ENCODE results near the gene SLC25A5. TPM values are rescaled to one million over a fixed set of nuclear protein-coding genes. Genes with fewer than 3 reads are reported as not detected.

The SLC25A5 gene
- total RNA-seq, 1 donor from 2014 or later, result 153 TPM

DNA sequence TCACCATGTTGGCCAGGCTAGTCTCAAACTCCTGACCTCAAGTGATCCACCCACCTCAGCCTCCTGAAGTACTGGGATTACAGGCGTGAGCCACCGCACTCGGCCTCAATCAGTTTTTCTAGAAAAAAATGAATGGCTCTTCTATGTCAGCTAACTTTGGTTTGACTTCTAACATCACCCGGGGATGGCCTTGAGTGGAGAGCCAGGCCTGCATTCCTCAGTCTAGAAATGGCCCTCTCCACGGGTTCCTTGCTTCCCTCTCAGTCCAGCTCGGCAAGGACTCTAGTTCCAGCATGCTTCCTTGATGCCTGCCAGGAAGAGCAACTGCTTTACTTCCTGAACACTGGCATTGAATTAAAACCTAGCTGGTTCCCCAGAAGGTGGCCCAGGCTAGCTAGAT lies 39.0 kb downstream of the SLC25A5 start:
- peaks cover 27% of the 10 kb centered on the region for H3K4me1 Mint-ChIP-seq (ENCODE audit: low read depth)
- H3K9me3 Mint-ChIP-seq (ENCODE audit: low read depth), result no peaks in the 10 kb centered on the region
- no peak overlapping the region for H3K4me3 Mint-ChIP-seq (ENCODE audit: unreplicated experiment)
- no peak for TF ChIP-seq CTCF (IDR thresholded peaks at IDR 0.05)
- DNase-seq (ENCODE audit: low spot score), result no peak
- peak overlapping the region; percentile 49 for H3K27ac Mint-ChIP-seq (ENCODE audit: unreplicated experiment)
- H3K27me3 Mint-ChIP-seq (ENCODE audit: low read depth), result no peaks in the 10 kb centered on the region
- no peaks in the 10 kb centered on the region for H3K36me3 Mint-ChIP-seq (ENCODE audit: low read depth)

- peak; percentile 81 for TF ChIP-seq CTCF (IDR thresholded peaks at IDR 0.05)
- Mint-ChIP-seq H3K36me3 (ENCODE audit: low read depth) (no peaks in the 10 kb centered on the region), H3K9me3 (ENCODE audit: low read depth) (no peaks in the 10 kb centered on the region), H3K4me3 (ENCODE audit: unreplicated experiment) (no peak overlapping the region), H3K27ac (ENCODE audit: unreplicated experiment) (no peak overlapping the region), H3K4me1 (ENCODE audit: low read depth) (peaks cover 15% of the 10 kb centered on the region), H3K27me3 (ENCODE audit: low read depth) (no peaks in the 10 kb centered on the region)
- DNase-seq (ENCODE audit: low spot score), result no peak
Measured at GRCh38 chrX:119512146-119512800, 44.0 kb downstream of the SLC25A5 start.

GRCh38 chrX:119516157-119516702 lies 48.0 kb downstream of the SLC25A5 start:
- Mint-ChIP-seq H3K27me3 (ENCODE audit: low read depth) (no peaks in the 10 kb centered on the region), H3K27ac (ENCODE audit: unreplicated experiment) (no peak overlapping the region), H3K36me3 (ENCODE audit: low read depth) (no peaks in the 10 kb centered on the region), H3K4me1 (ENCODE audit: low read depth) (peaks cover 7% of the 10 kb centered on the region), H3K4me3 (ENCODE audit: unreplicated experiment) (no peak overlapping the region), H3K9me3 (ENCODE audit: low read depth) (no peaks in the 10 kb centered on the region)
- no peak for DNase-seq (ENCODE audit: low spot score)
- TF ChIP-seq CTCF (IDR thresholded peaks at IDR 0.05), result peak; percentile 81

GRCh38 chrX:119518371-119518770 lies 50.1 kb downstream of the SLC25A5 start:
- TF ChIP-seq CTCF (IDR thresholded peaks at IDR 0.05), result no peak
- Mint-ChIP-seq H3K4me1 (ENCODE audit: low read depth) (peaks cover 3% of the 10 kb centered on the region), H3K27me3 (ENCODE audit: low read depth) (no peaks in the 10 kb centered on the region), H3K4me3 (ENCODE audit: unreplicated experiment) (no peak overlapping the region), H3K27ac (ENCODE audit: unreplicated experiment) (no peak overlapping the region), H3K36me3 (ENCODE audit: low read depth) (no peaks in the 10 kb centered on the region), H3K9me3 (ENCODE audit: low read depth) (no peaks in the 10 kb centered on the region)
- no peak for DNase-seq (ENCODE audit: low spot score)

Other genes starting within 250 kb of the SLC25A5 start
- gene PGRMC1, start 232.2 kb upstream of the SLC25A5 start, total RNA-seq, result 57.6 to 71.9 TPM (median 59.9 TPM) in 3 replicates
- 13.2 to 17.2 TPM (median 16.1 TPM) in 3 replicates for gene SLC25A43, start 69.1 kb upstream of the SLC25A5 start, total RNA-seq
- 17.1 to 20.3 TPM (median 19.2 TPM) in 3 replicates for gene STEEP1, start 97.0 kb downstream of the SLC25A5 start, total RNA-seq
- gene UBE2A, start 106.1 kb downstream of the SLC25A5 start, total RNA-seq, result 69.5 to 72.5 TPM (median 71.6 TPM) in 3 replicates
- 7.8 to 8.3 TPM (median 8.0 TPM) in 3 replicates for gene NKRF, start 138.0 kb downstream of the SLC25A5 start, total RNA-seq
- gene SEPTIN6, start 224.7 kb downstream of the SLC25A5 start, total RNA-seq, result 29.0 to 32.5 TPM (median 29.1 TPM) in 3 replicates